ENCODE measurements around the gene ACKR2.
A peak's percentile ranks its signal among the peaks of the same experiment; 100 is the strongest.

DNA sequence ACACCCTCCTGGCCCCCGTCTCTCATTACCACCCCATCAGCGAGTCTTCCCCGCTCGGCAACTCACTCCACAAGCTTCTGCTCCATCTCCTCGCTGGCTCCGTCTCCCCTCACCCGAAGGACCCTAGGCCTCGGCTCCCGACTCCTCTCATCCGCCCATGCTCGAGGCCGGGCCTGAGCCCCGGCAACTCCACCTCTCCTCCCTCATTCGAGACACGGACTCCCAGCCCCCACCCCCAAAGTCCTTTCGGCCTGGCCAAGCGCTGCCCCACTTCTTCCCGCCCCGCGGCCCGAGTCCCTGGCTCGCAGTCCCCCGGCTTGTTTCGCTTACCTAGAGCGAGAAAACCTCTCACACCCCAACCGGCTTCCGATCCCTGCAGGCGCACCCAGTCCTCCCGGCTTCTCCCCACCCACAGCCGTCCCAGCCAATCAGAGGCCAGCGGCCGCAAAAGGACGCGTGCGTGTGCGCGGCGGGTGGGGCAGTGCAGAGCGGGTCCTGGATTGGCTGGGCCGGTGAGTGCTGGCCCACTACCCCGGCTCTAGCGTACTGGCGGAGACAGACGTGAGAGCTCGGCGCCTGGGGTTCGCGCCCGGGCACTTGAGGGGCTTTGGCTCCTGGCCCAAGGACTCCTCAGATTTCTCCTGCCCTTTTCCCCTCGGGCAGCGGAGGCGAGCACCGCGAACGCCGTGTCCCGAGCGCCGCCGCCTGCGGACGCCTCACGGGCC lies 5.0 kb upstream of the ACKR2 start, which contains the start of gene HIGD1A:
- peak; percentile 82 to 95 for TF ChIP-seq POLR2A (IDR thresholded peaks at IDR 0.05; ENCODE audit: insufficient read depth in 1 of 2, low read depth in 2 of 2, low read length in 2 of 2)
- TF ChIP-seq EP300 (IDR thresholded peaks at IDR 0.05; ENCODE audit: low read depth in 2 of 2, low read length in 2 of 2), result 0 out of 4 replicates have a peak, but pooled peaks of 1 of the 2 experiments have one; percentile 1
- TF ChIP-seq EP300 (CRISPR knock-in tag; IDR thresholded peaks at IDR 0.05; ENCODE audit: borderline replicate concordance), result no peak
- no peak for TF ChIP-seq FOXA1 (IDR thresholded peaks at IDR 0.05)
- 0 out of 2 replicates have a peak, but pooled peaks have one; percentile 4 for TF ChIP-seq FOXA1 (CRISPR knock-in tag; IDR thresholded peaks at IDR 0.05)
- TF ChIP-seq, protein P1, sequence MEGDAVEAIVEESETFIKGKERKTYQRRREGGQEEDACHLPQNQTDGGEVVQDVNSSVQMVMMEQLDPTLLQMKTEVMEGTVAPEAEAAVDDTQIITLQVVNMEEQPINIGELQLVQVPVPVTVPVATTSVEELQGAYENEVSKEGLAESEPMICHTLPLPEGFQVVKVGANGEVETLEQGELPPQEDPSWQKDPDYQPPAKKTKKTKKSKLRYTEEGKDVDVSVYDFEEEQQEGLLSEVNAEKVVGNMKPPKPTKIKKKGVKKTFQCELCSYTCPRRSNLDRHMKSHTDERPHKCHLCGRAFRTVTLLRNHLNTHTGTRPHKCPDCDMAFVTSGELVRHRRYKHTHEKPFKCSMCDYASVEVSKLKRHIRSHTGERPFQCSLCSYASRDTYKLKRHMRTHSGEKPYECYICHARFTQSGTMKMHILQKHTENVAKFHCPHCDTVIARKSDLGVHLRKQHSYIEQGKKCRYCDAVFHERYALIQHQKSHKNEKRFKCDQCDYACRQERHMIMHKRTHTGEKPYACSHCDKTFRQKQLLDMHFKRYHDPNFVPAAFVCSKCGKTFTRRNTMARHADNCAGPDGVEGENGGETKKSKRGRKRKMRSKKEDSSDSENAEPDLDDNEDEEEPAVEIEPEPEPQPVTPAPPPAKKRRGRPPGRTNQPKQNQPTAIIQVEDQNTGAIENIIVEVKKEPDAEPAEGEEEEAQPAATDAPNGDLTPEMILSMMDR (CRISPR knock-in tag; IDR thresholded peaks at IDR 0.05), result no peak
- no peak for TF ChIP-seq NR3C1 (CRISPR knock-in tag; IDR thresholded peaks at IDR 0.05)
- TF ChIP-seq TRIM24 (CRISPR knock-in tag; IDR thresholded peaks at IDR 0.05), result no peak
